ENCODE measurements around the gene PLOD3. TPM values are rescaled to one million over a fixed set of nuclear protein-coding genes. Genes with fewer than 3 reads are reported as not detected.

PLOD3 gene
- total and polyA plus RNA-seq, 2 of the 8 experiments (the other 6 are each of a cell fraction or from before 2014, with no cell fraction given), result 28.4 to 47.2 TPM

DNA sequence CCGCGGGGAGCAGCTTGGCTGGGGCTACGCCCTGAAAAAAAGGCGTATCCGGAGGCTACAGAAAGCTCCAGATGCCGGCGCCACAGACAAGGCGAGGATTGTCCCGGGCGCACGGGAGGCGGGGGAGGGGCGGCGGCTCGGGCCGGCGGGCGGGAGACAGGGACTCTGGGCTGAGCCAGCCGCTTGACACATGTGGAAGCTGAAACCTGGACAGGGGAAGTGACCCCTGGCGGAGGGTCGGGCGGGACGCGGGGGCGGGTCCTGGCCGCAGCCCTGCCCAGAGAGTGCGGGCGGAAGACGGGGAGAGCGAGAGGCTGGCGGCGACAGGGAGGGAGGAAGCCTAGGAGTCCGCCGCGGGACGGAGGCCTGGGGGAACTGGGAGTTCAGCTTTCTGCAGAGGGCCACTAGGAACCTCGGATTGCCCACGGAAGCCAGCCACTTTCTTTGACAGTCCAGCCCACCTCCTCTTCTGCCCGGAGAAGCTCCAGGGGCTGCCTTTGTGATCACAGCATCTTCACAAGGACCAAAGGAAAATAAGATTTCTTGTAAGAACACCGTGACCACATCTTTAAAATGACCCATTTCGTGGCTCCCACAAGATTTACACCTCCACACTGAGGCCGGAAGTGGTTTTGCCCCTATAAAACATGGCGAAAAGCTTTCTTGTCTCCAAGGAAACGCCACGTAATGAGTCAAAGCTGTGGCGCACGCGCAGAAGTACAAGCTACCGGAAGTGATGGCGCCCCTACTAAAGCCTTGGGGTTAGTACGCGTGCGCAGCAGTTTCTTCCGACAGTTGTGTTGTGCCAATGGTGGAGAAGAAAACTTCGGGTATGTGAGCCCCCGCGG is at the start of gene PLOD3, which contains the start of gene ZNHIT1 (continued):
- TF ChIP-seq SP2 (IDR thresholded peaks at IDR 0.05; ENCODE audit: low read length), result no peak
- TF ChIP-seq, protein P1, sequence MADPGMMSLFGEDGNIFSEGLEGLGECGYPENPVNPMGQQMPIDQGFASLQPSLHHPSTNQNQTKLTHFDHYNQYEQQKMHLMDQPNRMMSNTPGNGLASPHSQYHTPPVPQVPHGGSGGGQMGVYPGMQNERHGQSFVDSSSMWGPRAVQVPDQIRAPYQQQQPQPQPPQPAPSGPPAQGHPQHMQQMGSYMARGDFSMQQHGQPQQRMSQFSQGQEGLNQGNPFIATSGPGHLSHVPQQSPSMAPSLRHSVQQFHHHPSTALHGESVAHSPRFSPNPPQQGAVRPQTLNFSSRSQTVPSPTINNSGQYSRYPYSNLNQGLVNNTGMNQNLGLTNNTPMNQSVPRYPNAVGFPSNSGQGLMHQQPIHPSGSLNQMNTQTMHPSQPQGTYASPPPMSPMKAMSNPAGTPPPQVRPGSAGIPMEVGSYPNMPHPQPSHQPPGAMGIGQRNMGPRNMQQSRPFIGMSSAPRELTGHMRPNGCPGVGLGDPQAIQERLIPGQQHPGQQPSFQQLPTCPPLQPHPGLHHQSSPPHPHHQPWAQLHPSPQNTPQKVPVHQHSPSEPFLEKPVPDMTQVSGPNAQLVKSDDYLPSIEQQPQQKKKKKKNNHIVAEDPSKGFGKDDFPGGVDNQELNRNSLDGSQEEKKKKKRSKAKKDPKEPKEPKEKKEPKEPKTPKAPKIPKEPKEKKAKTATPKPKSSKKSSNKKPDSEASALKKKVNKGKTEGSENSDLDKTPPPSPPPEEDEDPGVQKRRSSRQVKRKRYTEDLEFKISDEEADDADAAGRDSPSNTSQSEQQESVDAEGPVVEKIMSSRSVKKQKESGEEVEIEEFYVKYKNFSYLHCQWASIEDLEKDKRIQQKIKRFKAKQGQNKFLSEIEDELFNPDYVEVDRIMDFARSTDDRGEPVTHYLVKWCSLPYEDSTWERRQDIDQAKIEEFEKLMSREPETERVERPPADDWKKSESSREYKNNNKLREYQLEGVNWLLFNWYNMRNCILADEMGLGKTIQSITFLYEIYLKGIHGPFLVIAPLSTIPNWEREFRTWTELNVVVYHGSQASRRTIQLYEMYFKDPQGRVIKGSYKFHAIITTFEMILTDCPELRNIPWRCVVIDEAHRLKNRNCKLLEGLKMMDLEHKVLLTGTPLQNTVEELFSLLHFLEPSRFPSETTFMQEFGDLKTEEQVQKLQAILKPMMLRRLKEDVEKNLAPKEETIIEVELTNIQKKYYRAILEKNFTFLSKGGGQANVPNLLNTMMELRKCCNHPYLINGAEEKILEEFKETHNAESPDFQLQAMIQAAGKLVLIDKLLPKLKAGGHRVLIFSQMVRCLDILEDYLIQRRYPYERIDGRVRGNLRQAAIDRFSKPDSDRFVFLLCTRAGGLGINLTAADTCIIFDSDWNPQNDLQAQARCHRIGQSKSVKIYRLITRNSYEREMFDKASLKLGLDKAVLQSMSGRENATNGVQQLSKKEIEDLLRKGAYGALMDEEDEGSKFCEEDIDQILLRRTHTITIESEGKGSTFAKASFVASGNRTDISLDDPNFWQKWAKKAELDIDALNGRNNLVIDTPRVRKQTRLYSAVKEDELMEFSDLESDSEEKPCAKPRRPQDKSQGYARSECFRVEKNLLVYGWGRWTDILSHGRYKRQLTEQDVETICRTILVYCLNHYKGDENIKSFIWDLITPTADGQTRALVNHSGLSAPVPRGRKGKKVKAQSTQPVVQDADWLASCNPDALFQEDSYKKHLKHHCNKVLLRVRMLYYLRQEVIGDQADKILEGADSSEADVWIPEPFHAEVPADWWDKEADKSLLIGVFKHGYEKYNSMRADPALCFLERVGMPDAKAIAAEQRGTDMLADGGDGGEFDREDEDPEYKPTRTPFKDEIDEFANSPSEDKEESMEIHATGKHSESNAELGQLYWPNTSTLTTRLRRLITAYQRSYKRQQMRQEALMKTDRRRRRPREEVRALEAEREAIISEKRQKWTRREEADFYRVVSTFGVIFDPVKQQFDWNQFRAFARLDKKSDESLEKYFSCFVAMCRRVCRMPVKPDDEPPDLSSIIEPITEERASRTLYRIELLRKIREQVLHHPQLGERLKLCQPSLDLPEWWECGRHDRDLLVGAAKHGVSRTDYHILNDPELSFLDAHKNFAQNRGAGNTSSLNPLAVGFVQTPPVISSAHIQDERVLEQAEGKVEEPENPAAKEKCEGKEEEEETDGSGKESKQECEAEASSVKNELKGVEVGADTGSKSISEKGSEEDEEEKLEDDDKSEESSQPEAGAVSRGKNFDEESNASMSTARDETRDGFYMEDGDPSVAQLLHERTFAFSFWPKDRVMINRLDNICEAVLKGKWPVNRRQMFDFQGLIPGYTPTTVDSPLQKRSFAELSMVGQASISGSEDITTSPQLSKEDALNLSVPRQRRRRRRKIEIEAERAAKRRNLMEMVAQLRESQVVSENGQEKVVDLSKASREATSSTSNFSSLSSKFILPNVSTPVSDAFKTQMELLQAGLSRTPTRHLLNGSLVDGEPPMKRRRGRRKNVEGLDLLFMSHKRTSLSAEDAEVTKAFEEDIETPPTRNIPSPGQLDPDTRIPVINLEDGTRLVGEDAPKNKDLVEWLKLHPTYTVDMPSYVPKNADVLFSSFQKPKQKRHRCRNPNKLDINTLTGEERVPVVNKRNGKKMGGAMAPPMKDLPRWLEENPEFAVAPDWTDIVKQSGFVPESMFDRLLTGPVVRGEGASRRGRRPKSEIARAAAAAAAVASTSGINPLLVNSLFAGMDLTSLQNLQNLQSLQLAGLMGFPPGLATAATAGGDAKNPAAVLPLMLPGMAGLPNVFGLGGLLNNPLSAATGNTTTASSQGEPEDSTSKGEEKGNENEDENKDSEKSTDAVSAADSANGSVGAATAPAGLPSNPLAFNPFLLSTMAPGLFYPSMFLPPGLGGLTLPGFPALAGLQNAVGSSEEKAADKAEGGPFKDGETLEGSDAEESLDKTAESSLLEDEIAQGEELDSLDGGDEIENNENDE (IDR thresholded peaks at IDR 0.05; ENCODE audit: insufficient replicate concordance, low read length), result no peak
- no peak for TF ChIP-seq BRCA1 (IDR thresholded peaks at IDR 0.05; ENCODE audit: low read depth, low read length)
- TF ChIP-seq CEBPB (IDR thresholded peaks at IDR 0.05; ENCODE audit: low read depth, low read length), result no peak
- no peak for TF ChIP-seq SP1 (IDR thresholded peaks at IDR 0.05; ENCODE audit: low read depth, low read length)
- TF ChIP-seq JUND (IDR thresholded peaks at IDR 0.05; ENCODE audit: low read length), result no peak
- TF ChIP-seq KDM4A (IDR thresholded peaks at IDR 0.05; ENCODE audit: low read depth, low read length, severe bottlenecking), result no peak
- no peak for TF ChIP-seq CHD1 (IDR thresholded peaks at IDR 0.05; ENCODE audit: low read depth, low read length)
- TF ChIP-seq CREB1 (IDR thresholded peaks at IDR 0.05), result peak; percentile 46; the same call in 1 of the 2 replicates
- no peak for TF ChIP-seq HDAC6 (IDR thresholded peaks at IDR 0.05; ENCODE audit: low read depth, low read length)
- TF ChIP-seq, protein P2, sequence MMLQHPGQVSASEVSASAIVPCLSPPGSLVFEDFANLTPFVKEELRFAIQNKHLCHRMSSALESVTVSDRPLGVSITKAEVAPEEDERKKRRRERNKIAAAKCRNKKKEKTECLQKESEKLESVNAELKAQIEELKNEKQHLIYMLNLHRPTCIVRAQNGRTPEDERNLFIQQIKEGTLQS (IDR thresholded peaks at IDR 0.05; ENCODE audit: insufficient read depth, low read depth, low read length), result no peak
